OCI-LY3 (cell line): ENCODE measurements around the gene CACNA2D2.

ENCODE experiments used
- H2AFZ ChIP-seq: fragments of 200-600, 300-600 bp; shearing (Covaris generic); 2 replicates; pipeline ENCODE4 v1.6.0; 2014; ENCODE audit warnings: antibody characterized with exemption, low read depth, low read length
- H3K27ac ChIP-seq: fragments of 200-600, 300-600 bp; sonication (generic); 2 replicates; pipeline ENCODE4 v1.5.1; 2014; ENCODE audit warnings: mild to moderate bottlenecking, low read length, moderate library complexity, mixed read lengths
- H3K27me3 ChIP-seq: fragments of 200-600, 300-600 bp; sonication (generic); 2 replicates; pipeline ENCODE4 v1.6.1; 2014; ENCODE audit warnings: low read depth, low read length, mixed read lengths
- H3K36me3 ChIP-seq: fragments of 200-600, 300-600 bp; sonication (generic); replicated peaks from 2 replicates; pipeline ENCODE3; 2014; ENCODE audit warnings: low read depth, low read length, mixed read lengths
- H3K4me1 ChIP-seq: fragments of 300-600, 200-600 bp; sonication (generic); 2 replicates; pipeline ENCODE4 v1.6.1; 2014; ENCODE audit warnings: low read length, mixed read lengths
- H3K4me2 ChIP-seq: fragments of 200-600, 300-600 bp; sonication (generic); 2 replicates; pipeline ENCODE4 v1.6.1; 2014; ENCODE audit warnings: low read length, mixed read lengths
- H3K4me3 ChIP-seq: fragments of 300-600, 200-600 bp; sonication (generic); 2 replicates; pipeline ENCODE4 v1.5.1; 2014; ENCODE audit warnings: antibody characterized with exemption, mild to moderate bottlenecking, low read length, moderate library complexity
- H3K79me2 ChIP-seq: fragments of 300-600, 200-600 bp; shearing (Covaris generic); 2 replicates; pipeline ENCODE4 v1.6.1; 2014; ENCODE audit warnings: mild to moderate bottlenecking, low read length, mixed read lengths
- H3K9ac ChIP-seq: fragments of 300-600, 200-600 bp; shearing (Covaris generic); 2 replicates; pipeline ENCODE4 v1.6.0; 2014; ENCODE audit warnings: mild to moderate bottlenecking, low read length, moderate library complexity
- H3K9me3 ChIP-seq: fragments of 200-600, 300-600 bp; shearing (Covaris generic); 2 replicates; pipeline ENCODE4 v1.6.1; 2014; ENCODE audit warnings: low read length, mixed read lengths; ENCODE audit not compliant: insufficient read depth
- H4K20me1 ChIP-seq: fragments of 200-600, 300-600 bp; sonication (generic); 2 replicates; pipeline ENCODE4 v1.6.1; 2016; ENCODE audit warnings: low read length, mixed read lengths; ENCODE audit not compliant: insufficient read depth
- CTCF ChIP-seq: fragments of 200-600, 300-600 bp; sonication (generic); IDR thresholded peaks from 2 replicates; pipeline ENCODE4 v1.5.1; 2014; ENCODE audit warnings: antibody characterized with exemption, low read length, low read depth
- EZH2phosphoT487 ChIP-seq: fragments of 200-600 bp; shearing (Covaris generic); IDR thresholded peaks from 2 replicates; pipeline ENCODE4 v1.6.1; 2018; ENCODE audit warnings: antibody characterized with exemption, mixed run types, low read depth

The CACNA2D2 gene

GRCh38 chr3:50520849-50521248 lies 17.4 kb upstream of the CACNA2D2 start:
- no peak overlapping the region for H2AFZ ChIP-seq
- no peaks in the 10 kb centered on the region for H3K36me3 ChIP-seq
- H3K4me3 ChIP-seq, result no peak overlapping the region
- H3K79me2 ChIP-seq, result no peaks in the 10 kb centered on the region
- H4K20me1 ChIP-seq, result no peaks in the 10 kb centered on the region
- H3K27me3 ChIP-seq, result peaks cover 41% of the 10 kb centered on the region
- H3K27ac ChIP-seq, result no peak overlapping the region
- peaks cover 4% of the 10 kb centered on the region for H3K4me1 ChIP-seq
- H3K9me3 ChIP-seq, result no peaks in the 10 kb centered on the region
- H3K9ac ChIP-seq, result no peak overlapping the region
- H3K4me2 ChIP-seq, result no peak overlapping the region
- no peak for TF ChIP-seq EZH2phosphoT487
- no peak for TF ChIP-seq CTCF

GRCh38 chr3:50519471-50520089 lies 16.1 kb upstream of the CACNA2D2 start:
- no peak overlapping the region for H3K4me3 ChIP-seq
- H4K20me1 ChIP-seq, result no peaks in the 10 kb centered on the region
- H3K36me3 ChIP-seq, result no peaks in the 10 kb centered on the region
- H3K27ac ChIP-seq, result no peak overlapping the region
- H3K9me3 ChIP-seq, result no peaks in the 10 kb centered on the region
- H3K27me3 ChIP-seq, result peaks cover 40% of the 10 kb centered on the region
- H3K4me1 ChIP-seq, result peaks cover 11% of the 10 kb centered on the region
- no peak overlapping the region for H3K9ac ChIP-seq
- H2AFZ ChIP-seq, result no peak overlapping the region
- H3K4me2 ChIP-seq, result no peak overlapping the region
- no peaks in the 10 kb centered on the region for H3K79me2 ChIP-seq
- TF ChIP-seq CTCF, result peak; percentile 96
- no peak for TF ChIP-seq EZH2phosphoT487

GRCh38 chr3:50518436-50518835 lies 15.0 kb upstream of the CACNA2D2 start:
- Histone ChIP-seq H3K36me3 (no peaks in the 10 kb centered on the region), H4K20me1 (no peaks in the 10 kb centered on the region), H3K9me3 (no peaks in the 10 kb centered on the region), H3K4me3 (no peak overlapping the region), H3K9ac (no peak overlapping the region), H3K27me3 (peaks cover 35% of the 10 kb centered on the region), H3K79me2 (no peaks in the 10 kb centered on the region), H3K4me1 (peaks cover 11% of the 10 kb centered on the region), H2AFZ (no peak overlapping the region), H3K27ac (no peak overlapping the region), H3K4me2 (no peak overlapping the region)
- TF ChIP-seq CTCF (no peak), EZH2phosphoT487 (no peak)

GRCh38 chr3:50517721-50518206 lies 14.3 kb upstream of the CACNA2D2 start:
- Histone ChIP-seq H3K4me1 (peaks cover 11% of the 10 kb centered on the region), H3K27me3 (peaks cover 35% of the 10 kb centered on the region), H3K27ac (no peak overlapping the region), H2AFZ (no peak overlapping the region), H3K79me2 (no peaks in the 10 kb centered on the region), H3K9ac (no peak overlapping the region), H3K4me2 (no peak overlapping the region), H3K9me3 (no peaks in the 10 kb centered on the region), H4K20me1 (no peaks in the 10 kb centered on the region), H3K4me3 (no peak overlapping the region), H3K36me3 (no peaks in the 10 kb centered on the region)
- no peak for TF ChIP-seq CTCF
- TF ChIP-seq EZH2phosphoT487, result no peak
